Stimulated activated CD4-positive, alpha-beta T cell treated with anti-CD3 and anti-CD28 coated beads, Interleukin-4, amount 100 ng/mL, for 4 hours (primary cell): Measurements from ENCODE around the gene MAFF.
A peak's percentile ranks its signal among the peaks of the same experiment; 100 is the strongest.
"Not testable (repeated sequence)": the region's sequence is repeated elsewhere in the genome, so short reads cannot be mapped to it uniquely, and the experiment has no call there.

Source experiments
- DNase-seq, 2 experiments: peaks; one replicate each; pipeline ENCODE4 v3.0.0-alpha.2; 2020

MAFF gene

DNA sequence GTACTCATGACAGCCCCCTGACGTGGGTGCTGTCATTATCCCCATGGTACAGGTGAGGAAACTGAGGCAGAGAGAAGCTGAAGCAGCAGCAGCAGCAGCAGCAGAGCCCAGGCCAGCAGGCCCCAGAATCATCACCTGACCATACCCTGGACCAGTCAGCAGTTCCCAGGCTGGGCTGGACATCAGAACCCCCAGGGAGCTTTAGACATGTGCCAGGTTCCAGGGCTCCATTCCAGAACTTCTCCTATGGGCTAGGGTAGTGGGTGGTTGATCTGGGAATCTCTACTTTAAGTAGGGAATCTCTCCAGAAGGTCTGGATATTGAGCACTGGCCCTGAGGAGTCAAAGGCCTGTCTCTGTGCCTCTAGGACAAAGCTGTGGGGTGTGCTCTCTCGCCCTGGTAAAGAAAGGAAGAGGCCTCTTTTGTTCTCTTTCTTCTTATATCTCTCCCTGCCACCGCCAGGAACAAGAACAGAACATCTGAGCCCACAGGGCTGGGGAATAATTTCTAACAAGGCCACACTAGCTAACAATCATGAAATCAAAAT is 26.6 kb downstream of the MAFF start:
- DNase-seq, result no peak

DNA sequence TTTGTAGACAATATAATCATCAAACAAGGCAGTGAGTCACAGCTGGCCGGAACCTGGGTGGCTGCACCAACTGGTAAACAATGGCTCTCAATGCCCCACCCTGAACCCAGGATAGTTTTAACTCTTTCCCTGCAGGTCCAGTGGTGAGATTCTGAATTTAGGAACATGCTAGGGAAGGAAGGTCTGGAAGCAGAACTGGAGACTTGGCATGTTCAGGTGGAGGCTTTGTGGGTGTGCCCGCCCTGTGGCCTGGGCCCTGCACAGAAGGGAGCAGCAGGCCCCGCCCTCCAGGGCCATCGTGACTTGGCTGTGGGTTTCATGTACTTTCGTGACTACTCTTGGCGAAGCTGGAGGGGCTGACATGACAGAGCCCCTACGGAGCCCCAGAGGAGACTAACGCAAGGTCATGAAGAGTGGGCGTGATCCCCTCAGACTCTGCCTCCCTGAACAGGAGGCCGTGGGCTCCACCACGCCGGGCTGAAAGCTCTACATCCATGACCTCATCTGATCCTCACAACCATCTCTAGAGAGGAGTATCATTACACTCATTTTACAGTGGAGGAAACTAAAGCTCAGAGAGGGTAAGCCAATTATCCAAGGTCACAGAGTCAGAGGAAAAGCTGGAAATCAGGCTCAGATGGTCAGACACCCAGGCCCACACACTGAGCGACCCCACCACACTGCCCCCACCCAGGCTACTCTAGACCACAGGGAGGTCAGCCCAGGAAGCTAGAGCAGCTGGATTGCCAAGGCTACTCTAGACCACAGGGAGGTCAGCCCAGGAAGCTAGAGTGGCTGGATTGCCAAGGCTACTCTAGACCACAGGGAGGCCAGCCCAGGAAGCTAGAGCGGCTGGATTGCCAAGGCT is 27.3 kb downstream of the MAFF start:
- DNase-seq, result no peak

DNA sequence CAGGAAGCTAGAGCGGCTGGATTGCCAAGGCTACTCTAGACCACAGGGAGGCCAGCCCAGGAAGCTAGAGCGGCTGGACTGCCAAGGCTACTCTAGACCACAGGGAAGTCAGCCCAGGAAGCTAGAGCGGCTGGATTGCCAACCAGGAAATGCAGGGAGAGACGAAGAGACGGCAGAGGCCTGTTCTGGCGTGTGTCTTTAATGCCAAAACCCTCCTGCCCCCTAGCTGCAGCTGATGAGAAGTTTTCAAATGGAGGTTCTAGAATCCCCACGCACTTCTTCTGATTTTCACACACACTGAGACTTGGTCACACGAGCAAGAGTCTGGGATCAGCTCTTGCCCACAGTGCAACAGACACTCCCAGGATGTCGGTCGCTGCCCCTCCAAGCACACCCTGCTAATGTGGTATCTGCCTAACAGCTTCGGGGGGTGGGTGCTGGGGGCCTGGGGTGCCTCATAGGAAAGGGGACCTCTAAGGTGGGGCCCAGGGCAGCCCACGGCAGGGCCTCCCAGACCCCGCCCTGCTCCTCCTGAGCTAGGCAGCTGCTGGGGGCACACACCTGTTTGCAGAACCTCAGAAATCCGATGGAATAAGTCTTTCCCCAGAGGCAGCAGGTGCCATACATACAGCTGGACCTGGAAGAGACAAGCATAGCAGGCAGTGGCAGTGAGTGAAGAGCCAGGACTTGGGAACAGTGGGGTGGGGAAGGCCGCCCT is 28.5 kb downstream of the MAFF start:
- peak in 1 of 2 experiments; percentile 24 for DNase-seq

- DNase-seq, result no peak
Observed at GRCh38 chr22:38230916-38231315, 29.1 kb downstream of the MAFF start.

DNA sequence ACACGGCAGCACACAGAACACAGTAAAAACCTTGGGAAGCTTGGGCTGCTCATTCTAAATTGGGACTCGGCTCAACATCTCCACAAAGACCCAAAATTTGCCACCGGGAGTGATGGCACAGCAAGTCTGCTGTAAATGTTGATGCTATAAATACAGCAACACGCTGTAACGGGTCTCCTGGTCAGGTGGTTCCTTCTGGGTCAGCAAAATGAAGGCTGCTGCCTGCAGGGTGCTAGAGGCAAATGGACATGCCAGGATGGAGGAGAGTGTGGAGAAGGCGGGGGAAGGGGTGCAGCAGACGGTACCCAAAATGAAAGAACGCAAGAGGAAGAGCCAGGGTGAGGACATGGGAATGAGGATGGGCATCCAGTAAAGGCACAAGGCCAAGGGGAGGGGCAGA is 30.4 kb downstream of the MAFF start:
- DNase-seq, result no peak

- no peak for DNase-seq
Observed at GRCh38 chr22:38233427-38233826, 31.6 kb downstream of the MAFF start.

DNA sequence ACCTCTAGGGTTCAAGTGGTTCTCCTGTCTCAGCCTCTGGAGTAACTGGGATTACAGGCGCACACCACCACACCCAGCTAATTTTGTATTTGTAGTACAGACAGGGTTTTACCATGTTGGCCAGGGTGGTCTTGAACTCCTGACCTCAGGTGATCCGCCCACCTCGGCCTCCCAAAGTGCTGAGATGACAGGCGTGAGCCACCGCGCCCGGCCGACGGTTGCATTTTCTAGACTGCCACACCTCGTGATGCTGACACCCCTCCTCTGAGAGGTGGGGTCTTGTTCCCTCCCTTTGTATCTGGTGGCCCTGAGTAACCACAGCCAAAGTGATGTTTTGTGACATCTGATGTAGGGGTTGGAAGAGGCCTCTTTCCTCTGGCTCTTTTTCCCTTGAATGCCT is 32.1 kb downstream of the MAFF start:
- DNase-seq, result not testable (repeated sequence)

DNA sequence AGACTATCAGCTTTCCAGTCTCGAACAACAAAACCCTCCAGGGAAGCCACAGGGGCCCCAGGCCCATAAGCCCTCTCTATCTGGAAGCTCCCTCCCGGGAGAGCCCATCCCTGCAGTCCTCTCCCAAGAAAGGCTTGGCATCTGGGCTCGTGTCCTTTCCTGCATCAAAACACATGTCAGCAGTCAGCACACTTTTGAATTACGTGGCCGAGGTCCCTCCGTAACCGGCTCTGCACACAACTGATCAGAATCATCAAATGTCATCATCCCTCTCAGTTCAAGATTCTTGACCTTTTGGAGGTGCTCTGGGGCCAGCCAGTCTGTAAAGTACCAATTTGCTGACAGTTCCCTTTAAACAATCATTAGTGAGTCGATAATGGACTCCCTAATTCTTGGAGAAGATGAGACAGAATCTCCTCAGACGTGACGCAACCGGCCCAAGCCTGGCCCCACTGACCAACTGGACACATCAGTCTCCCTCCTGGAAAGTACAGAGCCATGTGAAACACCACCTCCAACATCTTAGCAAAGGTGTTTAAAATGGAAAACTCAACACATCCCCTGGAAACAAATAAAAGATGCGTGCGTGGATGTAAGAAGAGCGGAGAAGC is 33.6 kb downstream of the MAFF start:
- DNase-seq, result no peak

GRCh38 chr22:38236786-38237185 is 35.0 kb downstream of the MAFF start:
- no peak for DNase-seq

- no peak for DNase-seq
Observed at GRCh38 chr22:38238519-38239071, 36.8 kb downstream of the MAFF start.

- no peak for DNase-seq
Observed at GRCh38 chr22:38239101-38239761, 37.4 kb downstream of the MAFF start.

- DNase-seq, result no peak
Observed at GRCh38 chr22:38240734-38241252, 39.0 kb downstream of the MAFF start.

DNA sequence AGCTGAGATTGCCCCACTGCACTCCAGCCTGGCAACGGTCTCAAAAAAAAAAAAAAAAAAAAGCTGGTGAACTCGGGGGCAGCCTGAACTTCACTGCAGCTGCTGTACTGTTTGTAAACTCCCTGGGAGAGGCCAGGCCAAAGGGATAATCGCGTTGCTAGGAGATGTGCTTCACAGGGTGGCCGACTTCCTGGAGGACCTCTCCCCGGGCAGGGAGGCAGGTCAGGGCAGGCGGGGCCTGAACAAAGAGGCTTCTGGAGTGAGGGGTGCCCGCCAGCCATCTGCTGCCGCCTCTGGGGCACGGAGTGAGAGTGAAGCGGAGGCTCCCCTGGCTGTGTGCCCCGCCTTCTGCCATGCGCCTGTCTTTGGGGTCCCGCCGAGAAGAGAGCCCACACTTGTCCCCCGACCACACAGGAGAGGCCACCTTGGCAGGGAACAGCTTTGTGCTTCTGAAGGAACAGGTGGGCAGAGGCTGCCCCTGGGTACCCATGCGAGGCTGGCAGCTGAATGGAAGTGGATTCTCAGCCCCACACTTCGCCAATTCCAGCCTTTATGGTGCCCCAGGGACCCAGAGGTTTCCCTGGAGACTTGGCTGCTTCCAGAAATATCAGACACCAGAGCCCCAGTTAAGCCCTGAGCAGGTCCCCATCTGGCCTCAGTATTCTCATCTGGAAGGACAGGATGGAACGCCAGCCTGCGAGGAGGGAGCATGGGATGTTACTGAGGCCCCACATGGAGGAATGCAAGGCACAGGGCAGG is 41.4 kb downstream of the MAFF start:
- no peak for DNase-seq

DNA sequence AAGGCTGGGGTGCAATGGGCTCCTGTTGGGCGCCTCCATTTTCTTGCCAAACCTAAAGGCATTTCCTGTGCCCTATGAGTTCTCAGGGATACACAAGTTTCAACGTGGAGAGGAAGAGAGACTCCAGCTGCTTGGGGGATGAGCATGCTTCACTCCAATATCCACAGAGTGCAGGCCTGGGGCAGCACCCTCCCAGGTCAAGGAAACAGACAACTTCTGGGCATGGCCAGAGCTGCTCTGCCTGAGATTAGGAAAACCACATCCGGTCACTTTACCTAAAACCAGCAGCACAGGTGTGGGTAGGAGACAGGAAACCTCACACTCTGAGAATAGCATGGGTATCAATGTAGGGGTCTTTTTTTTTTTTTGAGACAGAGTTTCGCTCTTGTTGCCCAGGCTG is 42.3 kb downstream of the MAFF start:
- DNase-seq, result no peak

- no peak for DNase-seq
Observed at GRCh38 chr22:38246046-38246658, 44.4 kb downstream of the MAFF start.

GRCh38 chr22:38246692-38247091 is 44.9 kb downstream of the MAFF start:
- no peak for DNase-seq

GRCh38 chr22:38247713-38248112 is 45.9 kb downstream of the MAFF start:
- no peak for DNase-seq

DNA sequence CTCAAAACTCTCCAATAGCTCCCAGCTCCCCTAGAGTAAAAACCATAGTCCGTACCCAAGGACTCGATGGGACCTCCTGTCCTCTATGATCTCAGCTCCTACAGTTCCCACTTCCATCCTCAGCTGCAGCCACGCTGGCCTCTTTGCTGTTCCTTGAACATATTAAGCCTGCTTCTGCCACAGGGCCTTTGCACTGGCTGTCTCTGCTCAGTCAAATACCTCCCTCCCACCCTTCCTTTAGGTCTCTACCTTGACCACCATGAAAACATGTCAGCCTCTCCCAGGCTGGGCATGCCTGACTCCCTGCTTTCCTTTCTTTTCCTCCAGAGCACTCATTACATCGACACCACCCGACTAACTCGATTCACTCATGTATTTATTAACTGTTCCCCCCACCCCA is 46.5 kb downstream of the MAFF start:
- DNase-seq, result no peak

GRCh38 chr22:38249301-38249700 is 47.5 kb downstream of the MAFF start:
- DNase-seq, result no peak

GRCh38 chr22:38249803-38250642 is 48.2 kb downstream of the MAFF start:
- DNase-seq, result no peak
